SK-N-MC (cell line): Measurements from ENCODE around the gene KIAA0930.

Experiments used
- DNase-seq: peaks from one replicate; pipeline ENCODE4 v3.0.0-alpha.2; 2011; ENCODE audit warnings: low read depth, low spot score
- H3K27ac ChIP-seq: fragments of 200-600 bp; sonication (generic); 2 replicates; pipeline ENCODE4 v1.5.1; 2016; ENCODE audit warnings: mixed run types
- H3K36me3 ChIP-seq: fragments of 200-600 bp; sonication (generic); 2 replicates; pipeline ENCODE4 v1.6.1; 2017; ENCODE audit warnings: antibody characterized with exemption, low read length, mixed read lengths; ENCODE audit not compliant: insufficient read depth
- H3K4me3 ChIP-seq: fragments of 200-600 bp; sonication (generic); 2 replicates; pipeline ENCODE4 v1.5.1; 2016
- H3K9ac ChIP-seq: fragments of 200-600 bp; sonication (generic); 2 replicates; pipeline ENCODE4 v1.8.0; 2017; ENCODE audit warnings: mixed run types, mixed read lengths; ENCODE audit not compliant: insufficient read length
- H3K9me3 ChIP-seq: fragments of 200-600 bp; sonication (generic); 2 replicates; pipeline ENCODE4 v1.6.1; 2017; ENCODE audit warnings: low read depth, mild to moderate bottlenecking, antibody characterized with exemption, low read length, moderate library complexity, mixed read lengths
- EZH2 ChIP-seq: fragments of 200-600 bp; sonication (generic); IDR thresholded peaks from one replicate; pipeline ENCODE4 v1.6.1; 2017; ENCODE audit warnings: antibody characterized with exemption
- FOXP2 ChIP-seq: optimal IDR thresholded peaks from 2 replicates; pipeline ENCODE3; 2011; ENCODE audit warnings: mild to moderate bottlenecking, moderate library complexity; ENCODE audit not compliant: insufficient read depth; ENCODE audit errors: extremely low read length, control extremely low read depth
- POLR2AphosphoS5 ChIP-seq: IDR thresholded peaks from 2 replicates; pipeline ENCODE4 v1.6.1; 2012; ENCODE audit warnings: mild to moderate bottlenecking, low read depth, low read length, borderline replicate concordance

Gene KIAA0930

DNA sequence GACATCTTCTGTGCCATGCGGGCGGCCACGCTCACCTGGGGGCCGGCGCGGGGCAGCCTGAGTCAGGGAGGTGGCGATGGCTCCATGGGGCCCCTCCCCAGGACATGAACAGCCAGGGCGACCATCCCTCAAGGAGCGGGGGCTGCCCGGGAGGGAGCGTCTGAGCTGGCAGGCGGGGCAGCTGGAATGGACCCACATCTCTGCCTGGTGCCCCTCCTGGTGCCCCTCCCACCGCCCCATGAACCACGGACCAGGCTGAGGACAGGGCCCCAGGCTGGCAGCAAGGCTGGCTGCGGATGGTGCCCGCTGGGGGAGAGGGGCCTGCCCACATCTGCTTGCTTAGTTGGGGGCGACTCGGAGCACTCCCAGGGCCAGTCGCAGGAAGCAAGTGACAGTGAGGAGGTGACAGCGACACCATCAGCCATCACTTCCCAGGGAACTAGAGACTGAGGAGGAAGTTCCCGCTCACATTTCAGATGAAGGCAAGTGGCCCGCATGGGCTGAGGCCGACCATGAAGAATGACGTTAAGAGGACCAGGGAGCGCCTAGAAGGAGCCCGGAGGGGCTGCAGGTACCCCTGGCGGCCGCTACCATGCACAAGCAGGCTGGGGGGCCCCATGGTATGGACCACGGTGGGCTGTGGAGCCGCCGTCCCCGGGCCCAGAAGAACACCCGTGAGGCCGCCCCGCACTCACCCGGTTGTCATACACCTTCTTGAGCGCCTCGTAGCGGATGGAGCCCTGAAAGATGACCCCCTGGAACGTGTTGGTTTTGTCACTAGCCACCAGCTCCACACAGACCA is 37.3 kb downstream of the KIAA0930 start:
- no peak for DNase-seq
- H3K9ac ChIP-seq: no peak overlapping the region
- no peak overlapping the region for H3K27ac ChIP-seq
- H3K36me3 ChIP-seq: peaks cover 3% of the 10 kb centered on the region; the same call in 1 of the 2 replicates
- TF ChIP-seq POLR2AphosphoS5: no peak
- H3K9me3 ChIP-seq: no peaks in the 10 kb centered on the region
- H3K4me3 ChIP-seq: no peak overlapping the region

DNA sequence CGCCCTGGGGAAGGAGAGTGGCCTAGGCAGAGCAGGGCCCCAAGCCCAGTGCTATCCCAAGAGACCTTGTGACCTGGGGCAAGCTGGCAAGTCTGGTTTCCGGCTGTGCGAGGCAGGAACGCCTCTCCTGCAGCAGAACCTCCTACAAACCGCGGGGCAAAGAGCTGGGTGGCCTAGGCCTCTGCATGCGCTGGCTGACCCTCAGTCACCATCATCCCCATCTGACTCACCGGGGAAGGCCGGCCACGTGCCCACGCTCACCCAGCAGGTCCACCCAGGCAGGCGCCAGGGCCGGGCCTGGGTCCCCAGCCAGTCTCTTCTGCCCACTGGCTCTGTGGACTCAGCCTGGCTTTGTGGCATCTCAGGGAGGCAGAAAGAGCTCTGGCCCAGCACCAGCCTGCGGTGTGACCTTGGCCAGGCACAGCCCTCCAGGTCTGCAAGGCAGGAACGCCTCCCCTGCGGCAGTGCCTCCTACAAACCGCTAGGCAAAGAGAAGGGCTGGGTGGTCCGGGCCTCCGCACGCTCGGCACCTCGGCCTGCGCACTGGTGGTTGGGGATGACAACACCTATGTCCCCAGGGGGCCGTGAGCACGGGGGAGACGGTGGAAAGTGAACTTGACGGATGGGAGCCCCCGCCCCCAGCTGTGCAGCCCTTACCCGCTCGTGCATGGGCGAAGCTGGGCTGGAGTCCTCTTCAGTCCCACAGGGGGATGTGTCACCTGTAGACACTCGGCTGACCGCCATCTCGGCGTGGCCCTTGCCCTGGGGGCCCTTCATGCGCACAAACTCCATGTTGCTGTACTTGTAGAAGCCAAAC is 38.2 kb downstream of the KIAA0930 start:
- Histone ChIP-seq H3K9ac (no peak overlapping the region), H3K9me3 (no peaks in the 10 kb centered on the region), H3K4me3 (no peak overlapping the region), H3K36me3 (peaks cover 3% of the 10 kb centered on the region; the same call in 1 of the 2 replicates), H3K27ac (no peak overlapping the region)
- TF ChIP-seq POLR2AphosphoS5 (no peak), EZH2 (no peak), FOXP2 (no peak)
- no peak for DNase-seq

DNA sequence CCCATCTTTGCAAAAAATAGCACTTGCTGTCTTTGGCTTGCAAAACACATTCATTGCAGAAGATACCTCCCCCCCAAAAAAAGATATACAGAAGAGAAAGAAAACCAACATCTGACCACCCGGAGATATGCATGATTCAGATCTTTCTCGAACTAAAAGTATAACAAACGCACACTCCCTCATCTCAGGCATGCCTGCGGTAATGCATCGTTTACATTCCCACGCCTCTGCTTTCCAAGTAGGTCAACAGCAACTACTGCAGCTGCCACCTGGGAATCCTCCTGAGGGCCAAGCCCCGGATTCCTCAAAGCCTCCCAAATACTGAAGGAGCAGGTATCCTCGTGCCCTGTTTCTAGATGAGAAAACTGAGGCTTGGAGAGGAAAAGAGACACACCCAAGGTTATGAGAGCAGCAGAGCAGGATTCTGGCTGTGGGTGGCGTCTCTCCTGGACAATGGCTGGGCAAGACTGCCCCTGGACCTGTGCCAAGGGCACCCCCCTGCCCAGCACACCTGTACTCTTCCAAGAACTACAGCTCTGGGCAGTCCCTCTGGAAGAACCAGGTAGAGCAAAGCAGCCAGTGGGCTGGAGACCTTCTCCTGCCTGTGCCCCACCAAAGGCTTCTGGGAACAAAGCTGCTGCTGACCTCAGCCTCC is 38.9 kb downstream of the KIAA0930 start:
- Histone ChIP-seq H3K36me3 (peaks cover 3% of the 10 kb centered on the region; the same call in 1 of the 2 replicates), H3K27ac (no peak overlapping the region)
- no peak for TF ChIP-seq POLR2AphosphoS5
- no peak for TF ChIP-seq FOXP2
- TF ChIP-seq EZH2: no peak

DNA sequence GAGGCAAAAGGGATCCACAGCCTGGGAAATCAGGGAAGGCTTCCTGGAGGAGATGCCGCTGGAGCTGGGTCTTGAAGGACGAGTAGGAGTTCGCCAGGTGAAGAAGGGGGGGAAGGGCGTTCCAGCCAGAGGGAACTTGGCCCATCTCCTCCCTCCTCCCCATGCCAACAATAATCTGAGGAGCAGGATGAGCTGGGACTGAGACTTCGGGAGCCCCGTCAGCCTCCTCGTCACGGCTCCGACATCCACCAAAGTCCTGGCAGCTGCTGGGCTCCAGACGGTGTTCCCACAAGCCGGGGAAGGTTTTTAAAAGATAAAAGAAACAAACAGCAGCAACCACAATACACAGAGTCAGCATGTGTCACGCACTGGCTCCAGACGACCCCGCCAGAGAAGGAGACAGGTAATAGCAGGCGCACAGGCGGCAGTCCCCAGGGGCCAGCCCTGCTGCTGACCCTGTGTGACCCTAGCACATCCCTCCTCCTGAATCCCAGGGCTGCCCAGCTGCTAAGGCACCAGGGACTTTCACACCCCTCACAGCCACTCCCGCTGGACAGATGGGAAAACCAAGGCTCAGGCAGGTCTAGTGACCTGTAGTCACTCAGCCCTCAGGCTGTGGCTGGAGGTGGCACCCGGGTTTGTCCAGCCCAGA is 39.7 kb downstream of the KIAA0930 start:
- H3K4me3 ChIP-seq: no peak overlapping the region
- no peak for DNase-seq
- H3K36me3 ChIP-seq: peaks cover 3% of the 10 kb centered on the region; the same call in 1 of the 2 replicates
- H3K27ac ChIP-seq: no peak overlapping the region
- no peaks in the 10 kb centered on the region for H3K9me3 ChIP-seq
- H3K9ac ChIP-seq: no peak overlapping the region
- TF ChIP-seq FOXP2: no peak

More for the DNA sequence above, 38.9 kb downstream of the KIAA0930 start:
- no peak for DNase-seq
- Histone ChIP-seq H3K9ac (no peak overlapping the region), H3K9me3 (no peaks in the 10 kb centered on the region), H3K4me3 (no peak overlapping the region)

DNA sequence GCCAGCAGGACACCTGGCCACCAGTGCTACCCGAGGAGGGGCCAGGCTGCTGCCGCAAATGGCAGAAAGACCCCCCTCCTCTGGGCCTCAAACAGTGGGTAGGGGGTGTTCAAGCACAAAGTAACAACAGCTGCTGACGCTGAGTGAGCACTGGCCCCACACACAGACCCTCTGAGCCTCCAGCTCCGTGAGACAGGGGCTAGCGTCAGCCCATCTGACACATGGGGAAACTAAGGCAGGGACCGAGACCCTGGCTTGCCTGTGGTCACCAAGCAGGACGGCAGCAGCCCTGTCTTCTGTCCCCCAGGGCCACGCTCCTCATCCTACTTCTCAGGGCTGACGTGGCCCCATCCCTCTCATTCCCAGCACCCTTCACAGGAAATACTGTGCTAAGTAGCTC is 40.5 kb downstream of the KIAA0930 start:
- Histone ChIP-seq H3K27ac (no peak overlapping the region), H3K36me3 (peaks cover 3% of the 10 kb centered on the region; the same call in 1 of the 2 replicates), H3K9me3 (no peaks in the 10 kb centered on the region), H3K4me3 (no peak overlapping the region), H3K9ac (no peak overlapping the region)
- TF ChIP-seq POLR2AphosphoS5 (no peak), FOXP2 (no peak), EZH2 (no peak)
- no peak for DNase-seq

DNA sequence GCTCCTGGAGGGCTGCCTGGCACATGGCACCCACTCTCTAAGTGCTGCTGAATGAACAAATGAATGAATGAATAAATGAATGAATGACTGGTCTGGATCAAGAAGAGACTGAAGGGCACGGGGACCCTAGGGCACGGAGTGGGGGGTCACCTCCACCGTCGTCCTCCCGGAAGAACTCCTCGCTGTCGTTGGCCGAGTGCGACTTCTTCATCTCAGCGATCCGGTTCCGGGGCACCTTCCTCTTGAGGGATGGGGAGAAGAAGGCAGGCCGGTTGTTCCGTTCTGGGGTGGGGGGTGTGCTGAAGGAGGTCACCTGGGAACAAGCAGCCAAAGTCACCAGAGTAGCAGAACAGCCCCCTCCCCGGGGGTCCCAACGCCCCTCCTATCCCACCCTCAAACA is 41.0 kb downstream of the KIAA0930 start:
- no peak overlapping the region for H3K9ac ChIP-seq
- no peak overlapping the region for H3K4me3 ChIP-seq
- no peak for TF ChIP-seq POLR2AphosphoS5
- no peak for TF ChIP-seq EZH2
- no peak for TF ChIP-seq FOXP2
- DNase-seq: no peak
- peaks cover 3% of the 10 kb centered on the region; the same call in 1 of the 2 replicates for H3K36me3 ChIP-seq
- no peak overlapping the region for H3K27ac ChIP-seq
- no peaks in the 10 kb centered on the region for H3K9me3 ChIP-seq

DNA sequence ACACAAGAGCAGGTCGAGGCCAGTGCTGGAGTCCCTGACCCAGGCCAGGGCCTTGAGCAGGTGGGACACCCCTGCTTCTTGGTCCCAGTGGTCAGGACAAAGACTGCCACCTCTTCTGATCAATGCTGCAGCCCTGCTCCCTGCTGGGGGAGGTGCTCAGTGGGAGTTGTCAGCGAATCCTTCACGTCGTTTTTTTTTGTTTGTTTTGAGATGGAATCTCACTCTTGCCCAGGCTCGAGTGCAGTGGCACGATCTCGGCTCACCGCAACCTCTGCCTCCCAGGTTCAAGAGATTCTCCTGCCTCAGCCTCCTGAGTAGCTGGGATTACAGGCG is 42.3 kb downstream of the KIAA0930 start:
- DNase-seq: no peak
- TF ChIP-seq EZH2 (no peak), FOXP2 (no peak), POLR2AphosphoS5 (no peak)
- Histone ChIP-seq H3K36me3 (peaks cover 3% of the 10 kb centered on the region; the same call in 1 of the 2 replicates), H3K9ac (no peak overlapping the region), H3K9me3 (no peaks in the 10 kb centered on the region), H3K27ac (no peak overlapping the region), H3K4me3 (no peak overlapping the region)
